Activated CD8-positive, alpha-beta memory T cell treated with anti-CD3 and anti-CD28 coated beads, Interleukin-2, amount 10 ng/mL, durations not matched to agents 7 days and 5 days (primary cell): ENCODE measurements around the gene ADAMTS12. TPM values are rescaled to one million over a fixed set of nuclear protein-coding genes. Genes with fewer than 3 reads are reported as not detected.

Experiments
- ATAC-seq: fragments of 150-1000 bp; cut with Tn5 transposase; one replicate; pipeline ENCODE4 v1.10.0; 2021; ENCODE audit warnings: moderate library complexity
- CTCF ChIA-PET: fragments of 350-600 bp; sonication (Branson Sonifier 250); formaldehyde crosslinking; loops from one replicate; lab custom pipeline; 2021; ENCODE audit warnings: antibody characterized with exemption; lab: Charles Lee
- DNase-seq: peaks from one replicate; pipeline ENCODE4 v3.0.0-alpha.2; 2020
- H3K27ac Mint-ChIP-seq: one replicate; pipeline ENCODE4 v1.8.0; 2021; ENCODE audit warnings: mild to moderate bottlenecking, mixed read lengths
- H3K27me3 Mint-ChIP-seq: one replicate; pipeline ENCODE4 v1.8.0; 2021; ENCODE audit warnings: mixed read lengths
- H3K36me3 Mint-ChIP-seq: one replicate; pipeline ENCODE4 v1.8.0; 2021; ENCODE audit warnings: mild to moderate bottlenecking, mixed read lengths
- H3K4me1 Mint-ChIP-seq: one replicate; pipeline ENCODE4 v1.8.0; 2021; ENCODE audit warnings: mixed read lengths
- H3K4me3 Mint-ChIP-seq: one replicate; pipeline ENCODE4 v1.8.0; 2021; ENCODE audit warnings: mild to moderate bottlenecking, moderate library complexity, mixed read lengths
- H3K9me3 Mint-ChIP-seq: one replicate; pipeline ENCODE4 v1.8.0; 2022; ENCODE audit warnings: low read depth, mixed read lengths
- total RNA-seq, 2 experiments: library from RNA; stranded (reverse); gene quantifications; one replicate each; pipeline ENCODE4 v1.2.3, GENCODE V29; 2021

The ADAMTS12 gene
- total RNA-seq, 2 experiments from 2014 or later, result not detected

DNA sequence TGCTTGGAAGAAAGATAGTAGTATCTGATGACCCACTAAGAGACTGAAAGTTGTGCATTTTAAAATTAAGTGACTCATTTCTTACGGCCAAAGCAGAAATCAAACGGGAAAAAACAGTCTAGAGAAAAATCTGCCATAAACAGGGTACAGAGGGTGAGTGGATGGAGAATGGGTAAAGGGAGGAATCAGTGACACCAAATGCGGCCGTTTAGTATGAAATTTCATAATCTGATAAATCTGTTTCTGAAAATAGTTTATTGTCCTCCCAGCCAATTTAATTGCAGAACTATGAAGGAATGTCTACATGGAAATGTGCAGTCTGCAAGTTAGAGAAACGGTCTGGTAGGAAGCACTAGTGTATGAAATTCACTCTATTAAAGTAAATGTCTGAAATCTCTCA is 39.5 kb downstream of the ADAMTS12 start:
- H3K9me3 Mint-ChIP-seq, result no peaks in the 10 kb centered on the region
- H3K27me3 Mint-ChIP-seq, result peaks cover 57% of the 10 kb centered on the region
- peaks cover 11% of the 10 kb centered on the region for H3K4me1 Mint-ChIP-seq
- H3K27ac Mint-ChIP-seq, result no peak overlapping the region
- no peak overlapping the region for H3K4me3 Mint-ChIP-seq
- CTCF ChIA-PET, result no interaction called here
- H3K36me3 Mint-ChIP-seq, result no peaks in the 10 kb centered on the region
- DNase-seq, result no peak
- no peak for ATAC-seq

GRCh38 chr5:33850100-33850594 is 41.6 kb downstream of the ADAMTS12 start:
- no peaks in the 10 kb centered on the region for H3K9me3 Mint-ChIP-seq
- peaks cover 55% of the 10 kb centered on the region for H3K27me3 Mint-ChIP-seq
- CTCF ChIA-PET, result no interaction called here
- ATAC-seq, result peak; percentile 68
- peak; percentile 75 for DNase-seq
- H3K4me1 Mint-ChIP-seq, result peaks cover 9% of the 10 kb centered on the region
- H3K36me3 Mint-ChIP-seq, result no peaks in the 10 kb centered on the region
- H3K4me3 Mint-ChIP-seq, result no peak overlapping the region
- H3K27ac Mint-ChIP-seq, result no peak overlapping the region

DNA sequence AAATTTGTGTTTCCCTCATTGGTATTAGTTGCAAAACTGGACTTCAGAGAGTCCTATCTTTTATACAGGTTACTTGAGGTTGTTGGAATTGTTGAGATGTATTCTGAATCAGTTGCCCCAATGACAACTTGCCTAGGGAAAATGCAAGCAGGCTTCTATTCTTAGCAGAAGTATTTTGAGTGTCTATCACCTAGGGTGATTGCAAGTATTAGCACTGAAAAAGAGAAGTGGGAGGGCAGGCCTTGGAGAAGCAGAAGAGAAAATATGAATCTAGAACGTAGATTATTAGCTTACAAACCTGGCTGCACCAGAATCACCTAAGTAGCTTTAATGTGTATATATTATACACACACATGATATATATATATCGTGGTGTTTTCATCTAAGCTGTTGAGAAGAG is 43.2 kb downstream of the ADAMTS12 start:
- CTCF ChIA-PET, result no interaction called here
- Mint-ChIP-seq H3K4me1 (peaks cover 9% of the 10 kb centered on the region), H3K27ac (no peak overlapping the region), H3K9me3 (peaks cover 2% of the 10 kb centered on the region), H3K4me3 (no peak overlapping the region), H3K36me3 (peaks cover 4% of the 10 kb centered on the region), H3K27me3 (peaks cover 53% of the 10 kb centered on the region)
- no peak for ATAC-seq
- no peak for DNase-seq

GRCh38 chr5:33846851-33847250 is 44.9 kb downstream of the ADAMTS12 start:
- Mint-ChIP-seq H3K9me3 (peaks cover 8% of the 10 kb centered on the region), H3K27ac (no peak overlapping the region), H3K27me3 (peaks cover 49% of the 10 kb centered on the region), H3K36me3 (peaks cover 4% of the 10 kb centered on the region), H3K4me1 (peaks cover 10% of the 10 kb centered on the region), H3K4me3 (no peak overlapping the region)
- CTCF ChIA-PET, result no interaction called here
- ATAC-seq (no peak), DNase-seq (no peak)

- no peak for ATAC-seq
These were observed 48.2 kb downstream of the ADAMTS12 start for GRCh38 chr5:33843579-33843978.

DNA sequence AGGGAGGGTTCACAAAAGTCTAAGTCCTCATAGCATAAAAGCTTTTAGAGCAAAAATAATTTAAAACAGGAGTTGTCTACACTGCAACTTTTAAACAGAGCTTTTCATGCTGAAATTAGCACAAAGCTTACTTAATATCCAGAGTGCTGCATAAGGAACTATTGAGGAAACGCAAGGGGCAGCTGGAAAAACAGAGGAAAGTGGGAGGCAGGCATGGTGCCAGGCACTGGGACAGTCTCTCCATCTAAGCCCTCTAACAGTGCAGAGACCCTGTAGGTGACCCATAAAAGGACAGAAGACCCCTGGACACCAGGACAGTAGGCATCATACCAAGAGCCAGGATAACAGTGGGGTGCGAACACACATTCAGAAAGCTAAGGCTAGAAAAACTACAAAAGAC is 49.3 kb downstream of the ADAMTS12 start:
- Mint-ChIP-seq H3K4me1 (peaks cover 14% of the 10 kb centered on the region), H3K4me3 (no peak overlapping the region), H3K9me3 (peaks cover 8% of the 10 kb centered on the region), H3K27ac (no peak overlapping the region), H3K36me3 (peaks cover 4% of the 10 kb centered on the region), H3K27me3 (peaks cover 56% of the 10 kb centered on the region)
- CTCF ChIA-PET, result no interaction called here
- no peak for DNase-seq
- ATAC-seq, result no peak

More at GRCh38 chr5:33843579-33843978, 48.2 kb downstream of the ADAMTS12 start:
- H3K9me3 Mint-ChIP-seq, result peaks cover 8% of the 10 kb centered on the region
- DNase-seq, result no peak
- no peak overlapping the region for H3K4me3 Mint-ChIP-seq
- H3K4me1 Mint-ChIP-seq, result peaks cover 14% of the 10 kb centered on the region
- CTCF ChIA-PET, result no interaction called here
- peaks cover 54% of the 10 kb centered on the region for H3K27me3 Mint-ChIP-seq
- H3K27ac Mint-ChIP-seq, result no peak overlapping the region
- H3K36me3 Mint-ChIP-seq, result peaks cover 4% of the 10 kb centered on the region

DNA sequence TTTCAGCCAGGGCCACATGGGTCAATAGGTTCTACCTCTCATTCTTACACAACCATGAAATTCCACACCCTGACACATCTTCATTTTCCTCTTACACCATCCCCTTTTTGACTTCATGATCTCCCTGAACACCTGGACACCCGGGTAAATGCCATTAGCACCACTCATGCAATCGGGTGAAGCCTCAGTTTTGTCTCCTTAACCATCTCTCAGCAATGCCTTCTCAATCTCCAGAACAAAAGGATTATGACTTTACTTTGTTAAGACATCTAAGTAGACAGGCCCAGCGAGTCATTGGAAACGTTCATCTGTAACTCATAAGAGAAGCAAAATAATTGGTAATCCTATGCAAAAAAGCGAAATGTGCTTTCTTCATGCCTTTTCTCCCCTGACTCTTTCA is 49.9 kb downstream of the ADAMTS12 start:
- DNase-seq (no peak), ATAC-seq (no peak)
- Mint-ChIP-seq H3K4me3 (no peak overlapping the region), H3K27me3 (peaks cover 53% of the 10 kb centered on the region), H3K4me1 (peaks cover 14% of the 10 kb centered on the region), H3K9me3 (peaks cover 8% of the 10 kb centered on the region), H3K36me3 (peaks cover 4% of the 10 kb centered on the region), H3K27ac (no peak overlapping the region)
- CTCF ChIA-PET, result no interaction called here

DNA sequence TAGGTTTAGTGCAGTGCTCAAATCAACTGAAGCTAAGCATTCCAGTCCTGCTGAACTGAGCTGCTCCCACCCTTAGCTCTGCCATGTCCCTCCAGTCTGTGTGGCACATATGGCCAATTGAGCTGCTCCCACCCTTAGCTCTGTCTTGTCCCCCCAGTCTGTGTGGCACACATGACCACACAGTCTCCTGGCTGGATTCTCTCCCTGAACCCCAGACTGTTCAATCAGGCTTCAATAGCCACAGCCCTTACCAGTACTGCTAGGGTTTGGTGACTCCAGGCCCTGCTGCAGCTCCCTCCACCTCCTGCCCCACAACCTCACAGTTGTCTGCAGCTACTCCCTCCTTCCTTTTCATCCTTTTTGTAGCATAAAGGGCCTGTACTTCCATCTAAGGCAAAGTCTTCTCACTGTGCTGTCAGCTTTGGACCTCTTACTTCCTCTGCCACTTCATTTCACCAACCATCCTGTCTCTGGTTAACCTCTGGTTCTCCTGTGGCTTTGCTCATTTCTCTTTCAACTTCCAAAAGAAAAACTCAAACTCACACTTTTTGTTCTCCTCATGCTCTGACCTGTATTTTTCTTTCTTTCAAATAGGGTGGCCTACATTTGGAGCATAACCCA is 50.8 kb downstream of the ADAMTS12 start:
- Mint-ChIP-seq H3K4me3 (no peak overlapping the region), H3K27me3 (peaks cover 45% of the 10 kb centered on the region), H3K27ac (no peak overlapping the region), H3K36me3 (peaks cover 4% of the 10 kb centered on the region), H3K4me1 (peaks cover 14% of the 10 kb centered on the region), H3K9me3 (peaks cover 8% of the 10 kb centered on the region)
- DNase-seq (peak; percentile 46), ATAC-seq (peak; percentile 69)
- CTCF ChIA-PET, result no interaction called here

DNA sequence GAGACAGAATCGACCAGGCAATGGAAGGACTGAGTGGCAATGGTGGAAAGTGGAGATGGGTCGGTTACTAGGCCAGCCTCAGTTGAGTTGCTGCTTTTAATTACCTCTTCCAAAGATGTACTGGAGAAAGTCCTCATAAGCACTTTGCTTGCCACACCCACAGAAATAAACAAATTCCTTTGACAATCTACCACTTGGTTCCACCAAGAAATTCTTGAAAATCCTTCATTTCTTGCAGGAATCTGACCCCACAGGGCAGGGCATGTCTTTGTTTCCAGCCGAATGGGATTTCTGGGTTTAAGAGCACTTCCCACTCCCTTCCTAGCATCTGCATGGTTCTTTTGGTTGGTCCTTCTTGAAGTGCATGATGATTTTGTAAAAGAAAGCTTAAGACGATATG is 54.5 kb downstream of the ADAMTS12 start:
- ATAC-seq, result no peak
- H3K4me3 Mint-ChIP-seq, result no peak overlapping the region
- DNase-seq, result no peak
- H3K4me1 Mint-ChIP-seq, result peaks cover 14% of the 10 kb centered on the region
- H3K9me3 Mint-ChIP-seq, result no peaks in the 10 kb centered on the region
- H3K36me3 Mint-ChIP-seq, result no peaks in the 10 kb centered on the region
- H3K27me3 Mint-ChIP-seq, result peaks cover 35% of the 10 kb centered on the region
- H3K27ac Mint-ChIP-seq, result no peak overlapping the region
- CTCF ChIA-PET, result no interaction called here

DNA sequence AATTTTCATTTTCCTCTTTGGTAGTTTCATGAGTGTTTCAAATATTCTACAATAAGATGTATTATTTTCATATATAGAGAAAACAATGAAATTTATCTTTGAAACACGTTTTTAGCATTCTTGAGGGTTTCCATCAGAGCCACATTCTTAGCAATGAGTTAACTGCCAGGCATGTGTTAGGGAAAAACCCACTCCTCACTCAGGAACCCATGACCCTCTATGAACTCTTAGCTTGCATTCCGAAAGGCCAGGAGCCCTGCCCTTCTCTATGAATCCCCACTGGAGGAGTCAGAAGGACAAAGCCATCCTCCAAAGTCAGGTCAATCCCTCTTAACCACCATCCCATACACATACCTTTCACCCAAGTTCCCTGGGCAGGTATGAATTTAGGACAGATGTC is 57.5 kb downstream of the ADAMTS12 start:
- ATAC-seq (no peak), DNase-seq (no peak)
- CTCF ChIA-PET, result no interaction called here
- Mint-ChIP-seq H3K36me3 (no peaks in the 10 kb centered on the region), H3K4me1 (no peaks in the 10 kb centered on the region), H3K9me3 (no peaks in the 10 kb centered on the region), H3K27ac (no peak overlapping the region), H3K4me3 (no peak overlapping the region), H3K27me3 (peaks cover 26% of the 10 kb centered on the region)

GRCh38 chr5:33833237-33833575 is 58.6 kb downstream of the ADAMTS12 start:
- no peak overlapping the region for H3K27ac Mint-ChIP-seq
- H3K9me3 Mint-ChIP-seq, result no peaks in the 10 kb centered on the region
- H3K4me1 Mint-ChIP-seq, result no peaks in the 10 kb centered on the region
- no peaks in the 10 kb centered on the region for H3K36me3 Mint-ChIP-seq
- H3K4me3 Mint-ChIP-seq, result no peak overlapping the region
- peaks cover 22% of the 10 kb centered on the region for H3K27me3 Mint-ChIP-seq
- ATAC-seq (no peak), DNase-seq (no peak)
- CTCF ChIA-PET, result no interaction called here

DNA sequence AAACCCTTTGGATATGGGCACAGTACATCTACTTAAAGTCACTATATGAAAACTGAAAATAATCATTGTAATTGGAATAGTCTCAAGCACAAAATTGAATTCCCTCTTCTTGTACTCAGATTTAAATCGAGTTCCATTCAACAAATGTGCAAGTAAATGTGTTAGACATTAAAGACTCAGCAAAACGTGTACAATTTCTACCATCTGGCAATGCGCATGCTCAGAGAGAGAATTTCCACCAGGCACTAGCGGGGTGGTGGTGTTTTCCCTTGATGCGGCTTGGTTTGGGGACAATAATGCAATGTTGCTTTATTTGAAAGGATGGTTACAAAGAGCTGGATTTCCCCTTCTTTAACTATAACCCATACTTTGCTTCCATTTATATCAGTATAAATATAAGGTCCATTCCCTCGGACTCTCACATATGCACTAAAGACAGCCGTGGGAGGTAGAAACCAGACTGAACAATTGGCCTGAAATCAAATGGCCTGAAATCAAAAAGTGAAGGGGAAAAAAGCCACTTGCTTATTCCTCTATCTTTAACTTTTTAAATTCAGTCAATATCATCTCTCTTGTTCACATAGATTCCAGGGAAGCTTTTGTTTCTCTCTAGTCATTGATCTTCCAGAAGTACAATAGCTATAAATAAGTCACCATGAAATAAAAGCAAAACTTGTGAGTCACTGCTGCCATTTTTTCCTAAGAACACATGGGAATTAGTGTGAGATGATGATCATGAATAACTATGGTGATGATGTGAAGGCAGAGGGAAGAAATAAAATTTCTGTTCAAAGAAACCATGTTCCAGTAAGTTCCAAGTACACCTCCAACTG is 59.2 kb downstream of the ADAMTS12 start:
- H3K4me3 Mint-ChIP-seq, result no peak overlapping the region
- H3K4me1 Mint-ChIP-seq, result no peaks in the 10 kb centered on the region
- no peaks in the 10 kb centered on the region for H3K36me3 Mint-ChIP-seq
- peaks cover 19% of the 10 kb centered on the region for H3K27me3 Mint-ChIP-seq
- CTCF ChIA-PET, result no interaction called here
- no peak for DNase-seq
- no peak for ATAC-seq
- no peak overlapping the region for H3K27ac Mint-ChIP-seq
- H3K9me3 Mint-ChIP-seq, result no peaks in the 10 kb centered on the region

DNA sequence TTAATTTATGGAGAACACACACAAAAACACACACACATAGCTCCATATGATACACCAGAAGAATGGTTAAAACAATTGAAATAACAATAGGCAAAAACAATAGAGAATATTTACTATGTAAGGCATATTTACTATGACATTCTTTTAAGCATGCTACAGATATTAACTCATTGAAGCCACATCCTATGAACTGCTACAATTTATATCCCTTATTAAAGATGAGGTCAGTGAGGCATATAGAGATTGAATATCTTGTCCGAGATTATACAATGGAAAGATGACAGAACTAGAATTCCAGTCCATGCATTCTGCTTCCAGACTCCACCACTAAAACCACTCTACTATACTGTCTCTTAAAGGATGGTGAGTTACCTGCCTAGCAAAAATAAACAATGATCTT is 60.7 kb downstream of the ADAMTS12 start:
- no peak for DNase-seq
- H3K27me3 Mint-ChIP-seq, result peaks cover 19% of the 10 kb centered on the region
- no peak for ATAC-seq
- no peaks in the 10 kb centered on the region for H3K4me1 Mint-ChIP-seq
- CTCF ChIA-PET, result no interaction called here
- H3K4me3 Mint-ChIP-seq, result no peak overlapping the region
- H3K9me3 Mint-ChIP-seq, result no peaks in the 10 kb centered on the region
- H3K36me3 Mint-ChIP-seq, result no peaks in the 10 kb centered on the region
- H3K27ac Mint-ChIP-seq, result no peak overlapping the region

DNA sequence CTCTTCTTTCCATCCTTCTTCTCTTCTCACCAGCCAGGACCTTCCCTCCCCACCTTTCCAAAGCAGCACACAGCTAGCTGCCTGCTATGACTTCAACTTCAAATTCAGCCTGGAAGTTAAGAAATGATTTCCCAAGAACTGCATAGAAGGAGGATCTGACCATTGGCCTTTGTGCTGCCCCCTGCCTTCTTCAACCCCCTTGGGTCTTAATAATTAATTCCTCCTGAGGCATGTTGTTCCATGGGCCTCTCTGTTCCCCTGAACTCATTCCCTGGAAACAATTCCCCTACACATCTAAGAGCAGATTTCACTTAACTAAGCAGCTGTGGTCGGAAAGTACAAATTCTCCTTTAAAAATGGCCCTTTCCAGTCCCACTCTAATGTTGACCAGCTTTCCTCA is 62.4 kb downstream of the ADAMTS12 start:
- Mint-ChIP-seq H3K4me1 (no peaks in the 10 kb centered on the region), H3K27ac (no peak overlapping the region), H3K4me3 (no peak overlapping the region), H3K36me3 (no peaks in the 10 kb centered on the region), H3K27me3 (peaks cover 19% of the 10 kb centered on the region), H3K9me3 (no peaks in the 10 kb centered on the region)
- CTCF ChIA-PET, result interaction anchor here (1.0 kb wide), 1 partner anchor 394 kb away, joined by 3 read pairs; no protein-coding TSS in a partner anchor
- ATAC-seq, result no peak
- DNase-seq, result no peak
